Gastrocnemius medialis (tissue), 4 donors: ENCODE data around the gene PEX26.

ENCODE experiments used
- POLR2A ChIP-seq, 2 donors: fragments of 450-650 bp; IDR thresholded peaks; one replicate each; pipeline ENCODE4 v1.6.1; 2017; ENCODE audit warnings: antibody characterized with exemption in 2 of 2, mild to moderate bottlenecking in 2 of 2, moderate library complexity in 2 of 2
- TF ChIP-seq, protein P1 (sequence below), 5 experiments: fragments of 450-650 bp in 3 of 5; fragments of 200-600 bp in 2 of 5; sonication (generic) in 2 of 5; IDR thresholded peaks in 4 of 5; conservative IDR thresholded peaks in 1 of 5; 1 replicate in 4 of 5; 2 replicates in 1 of 5; pipeline ENCODE4 v1.5.1; 2016 to 2019; ENCODE audit warnings: antibody characterized with exemption in 5 of 5, mild to moderate bottlenecking in 3 of 5, moderate library complexity in 3 of 5

DNA sequence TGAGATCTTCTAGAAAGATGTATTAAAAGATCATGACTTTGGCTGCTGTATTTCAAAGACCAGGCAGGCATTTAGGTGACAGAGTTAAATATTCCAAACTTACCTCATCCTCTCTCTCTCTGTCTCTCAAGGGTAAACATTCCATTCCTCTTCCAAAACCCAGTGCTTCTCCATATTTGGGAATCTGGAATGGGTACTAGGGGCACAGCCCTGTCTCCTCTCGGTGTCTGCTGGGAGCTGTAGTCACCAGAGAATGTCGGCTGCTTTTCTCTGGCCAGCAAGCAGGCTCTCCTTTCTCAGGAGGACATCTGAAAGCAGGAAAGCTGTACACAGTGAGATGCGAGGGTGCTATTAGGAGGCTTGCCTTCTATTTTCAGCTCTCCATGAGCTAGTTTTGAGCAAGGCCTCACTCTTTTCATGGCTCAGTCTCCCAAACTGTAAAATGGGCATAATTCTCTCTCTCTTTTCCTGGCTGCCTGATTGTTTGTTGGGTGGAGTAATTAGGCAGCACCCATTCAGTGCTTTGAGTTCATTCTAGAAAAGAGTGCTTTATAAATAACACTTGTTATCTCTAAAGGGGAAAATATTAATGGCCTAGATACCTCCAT, 9.3 kb upstream of the PEX26 start:
- TF ChIP-seq, protein P1, sequence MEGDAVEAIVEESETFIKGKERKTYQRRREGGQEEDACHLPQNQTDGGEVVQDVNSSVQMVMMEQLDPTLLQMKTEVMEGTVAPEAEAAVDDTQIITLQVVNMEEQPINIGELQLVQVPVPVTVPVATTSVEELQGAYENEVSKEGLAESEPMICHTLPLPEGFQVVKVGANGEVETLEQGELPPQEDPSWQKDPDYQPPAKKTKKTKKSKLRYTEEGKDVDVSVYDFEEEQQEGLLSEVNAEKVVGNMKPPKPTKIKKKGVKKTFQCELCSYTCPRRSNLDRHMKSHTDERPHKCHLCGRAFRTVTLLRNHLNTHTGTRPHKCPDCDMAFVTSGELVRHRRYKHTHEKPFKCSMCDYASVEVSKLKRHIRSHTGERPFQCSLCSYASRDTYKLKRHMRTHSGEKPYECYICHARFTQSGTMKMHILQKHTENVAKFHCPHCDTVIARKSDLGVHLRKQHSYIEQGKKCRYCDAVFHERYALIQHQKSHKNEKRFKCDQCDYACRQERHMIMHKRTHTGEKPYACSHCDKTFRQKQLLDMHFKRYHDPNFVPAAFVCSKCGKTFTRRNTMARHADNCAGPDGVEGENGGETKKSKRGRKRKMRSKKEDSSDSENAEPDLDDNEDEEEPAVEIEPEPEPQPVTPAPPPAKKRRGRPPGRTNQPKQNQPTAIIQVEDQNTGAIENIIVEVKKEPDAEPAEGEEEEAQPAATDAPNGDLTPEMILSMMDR (IDR thresholded peaks at IDR 0.05 in 4 of 5, conservative IDR thresholded peaks at IDR 0.05 in 1 of 5), result no peak
- TF ChIP-seq POLR2A (IDR thresholded peaks at IDR 0.05), result no peak
